HEK293 (cell line): ENCODE results near the gene ENAH.

ENCODE experiments used
- YY1 ChIP-seq: fragments of 450-650 bp; formaldehyde crosslinking; IDR thresholded peaks from 2 replicates; pipeline ENCODE4 v1.5.1; 2018; ENCODE audit warnings: missing biosample characterization, missing genetic modification characterization
- TF ChIP-seq, protein P1 (sequence below): fragments of 450-650 bp; formaldehyde crosslinking; IDR thresholded peaks from 2 replicates; pipeline ENCODE4 v1.5.1; 2016; ENCODE audit warnings: missing biosample characterization, missing genetic modification characterization
- TF ChIP-seq, protein P2 (sequence below): fragments of 450-650 bp; formaldehyde crosslinking; IDR thresholded peaks from 2 replicates; pipeline ENCODE4 v1.5.1; 2016; ENCODE audit warnings: missing biosample characterization, missing genetic modification characterization

DNA sequence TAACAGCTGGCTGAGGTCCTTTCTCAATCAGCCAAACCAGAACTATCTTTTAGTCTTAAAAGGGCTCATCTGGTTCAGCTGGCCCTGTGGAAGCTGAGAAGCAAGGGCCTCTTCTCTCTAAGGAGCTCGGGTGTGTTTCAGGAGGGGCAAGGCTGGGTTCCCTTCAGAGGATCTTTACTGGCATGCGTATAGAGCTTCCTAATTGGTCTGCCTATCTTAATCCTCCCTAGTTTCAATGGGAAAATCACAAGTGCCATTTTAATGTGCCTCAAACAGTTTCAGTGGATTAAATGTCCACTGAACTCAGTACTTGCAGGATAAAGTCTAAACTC is 143.6 kb downstream of the ENAH start:
- TF ChIP-seq, protein P1, sequence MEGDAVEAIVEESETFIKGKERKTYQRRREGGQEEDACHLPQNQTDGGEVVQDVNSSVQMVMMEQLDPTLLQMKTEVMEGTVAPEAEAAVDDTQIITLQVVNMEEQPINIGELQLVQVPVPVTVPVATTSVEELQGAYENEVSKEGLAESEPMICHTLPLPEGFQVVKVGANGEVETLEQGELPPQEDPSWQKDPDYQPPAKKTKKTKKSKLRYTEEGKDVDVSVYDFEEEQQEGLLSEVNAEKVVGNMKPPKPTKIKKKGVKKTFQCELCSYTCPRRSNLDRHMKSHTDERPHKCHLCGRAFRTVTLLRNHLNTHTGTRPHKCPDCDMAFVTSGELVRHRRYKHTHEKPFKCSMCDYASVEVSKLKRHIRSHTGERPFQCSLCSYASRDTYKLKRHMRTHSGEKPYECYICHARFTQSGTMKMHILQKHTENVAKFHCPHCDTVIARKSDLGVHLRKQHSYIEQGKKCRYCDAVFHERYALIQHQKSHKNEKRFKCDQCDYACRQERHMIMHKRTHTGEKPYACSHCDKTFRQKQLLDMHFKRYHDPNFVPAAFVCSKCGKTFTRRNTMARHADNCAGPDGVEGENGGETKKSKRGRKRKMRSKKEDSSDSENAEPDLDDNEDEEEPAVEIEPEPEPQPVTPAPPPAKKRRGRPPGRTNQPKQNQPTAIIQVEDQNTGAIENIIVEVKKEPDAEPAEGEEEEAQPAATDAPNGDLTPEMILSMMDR, result no peak
- TF ChIP-seq, protein P2, sequence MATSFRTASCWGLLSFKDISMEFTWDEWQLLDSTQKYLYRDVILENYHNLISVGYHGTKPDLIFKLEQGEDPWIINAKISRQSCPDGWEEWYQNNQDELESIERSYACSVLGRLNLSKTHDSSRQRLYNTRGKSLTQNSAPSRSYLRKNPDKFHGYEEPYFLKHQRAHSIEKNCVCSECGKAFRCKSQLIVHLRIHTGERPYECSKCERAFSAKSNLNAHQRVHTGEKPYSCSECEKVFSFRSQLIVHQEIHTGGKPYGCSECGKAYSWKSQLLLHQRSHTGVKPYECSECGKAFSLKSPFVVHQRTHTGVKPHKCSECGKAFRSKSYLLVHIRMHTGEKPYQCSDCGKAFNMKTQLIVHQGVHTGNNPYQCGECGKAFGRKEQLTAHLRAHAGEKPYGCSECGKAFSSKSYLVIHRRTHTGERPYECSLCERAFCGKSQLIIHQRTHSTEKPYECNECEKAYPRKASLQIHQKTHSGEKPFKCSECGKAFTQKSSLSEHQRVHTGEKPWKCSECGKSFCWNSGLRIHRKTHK (tag by site-specific recombination), result no peak
- no peak for TF ChIP-seq YY1
